IgD-negative memory B cell (primary cell): ENCODE results near the gene PCDHGB3. TPM values are rescaled to one million over a fixed set of nuclear protein-coding genes. Genes with fewer than 3 reads are reported as not detected.
"Not testable (repeated sequence)": the region's sequence is repeated elsewhere in the genome, so short reads cannot be mapped to it uniquely, and the experiment has no call there.

Source experiments
- H3K27ac Mint-ChIP-seq, 3 donors: one replicate each; pipeline ENCODE4 v1.8.0; 2020 to 2022; ENCODE audit warnings: mild to moderate bottlenecking in 3 of 3, mixed read lengths in 3 of 3, moderate library complexity in 1 of 3
- H3K27me3 Mint-ChIP-seq: one replicate; pipeline ENCODE4 v1.8.0; 2021; ENCODE audit warnings: mixed read lengths
- H3K36me3 Mint-ChIP-seq: one replicate; pipeline ENCODE4 v1.8.0; 2020; ENCODE audit warnings: mild to moderate bottlenecking, mixed read lengths
- H3K4me1 Mint-ChIP-seq, 3 donors: one replicate each; pipeline ENCODE4 v1.8.0; 2020 to 2022; ENCODE audit warnings: mixed read lengths in 3 of 3, mild to moderate bottlenecking in 1 of 3
- H3K4me3 Mint-ChIP-seq, 4 donors: one replicate each; pipeline ENCODE4 v1.8.0; 2020 to 2022; ENCODE audit warnings: mild to moderate bottlenecking in 4 of 4, mixed read lengths in 4 of 4, moderate library complexity in 3 of 4
- H3K9me3 Mint-ChIP-seq, 3 donors: one replicate each; pipeline ENCODE4 v1.8.0; 2020 to 2021; ENCODE audit warnings: mixed read lengths in 3 of 3, mild to moderate bottlenecking in 1 of 3
- polyA plus RNA-seq: library from polyadenylated mRNA; unstranded; fragments of 300-500 nt; fragmentation: Illumina TruSeq; gene quantifications from one replicate; pipeline ENCODE4 v1.2.3, GENCODE V29; 2021

The PCDHGB3 gene
- polyA plus RNA-seq, 1 donor from 2014 or later, result not detected

DNA sequence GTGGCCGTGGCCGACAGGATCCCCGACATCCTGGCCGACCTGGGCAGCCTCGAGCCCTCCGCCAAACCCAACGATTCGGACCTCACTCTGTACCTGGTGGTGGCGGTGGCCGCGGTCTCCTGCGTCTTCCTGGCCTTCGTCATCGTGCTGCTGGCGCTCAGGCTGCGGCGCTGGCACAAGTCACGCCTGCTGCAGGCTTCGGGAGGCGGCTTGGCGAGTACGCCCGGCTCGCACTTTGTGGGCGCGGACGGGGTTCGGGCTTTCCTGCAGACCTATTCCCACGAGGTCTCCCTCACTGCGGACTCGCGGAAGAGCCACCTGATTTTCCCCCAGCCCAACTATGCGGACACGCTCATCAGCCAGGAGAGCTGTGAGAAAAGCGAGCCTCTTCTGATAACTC lies 24.0 kb upstream of the PCDHGB3 start:
- H3K9me3 Mint-ChIP-seq, result peaks cover 10 to 28% (median 24%) of the 10 kb centered on the region in 3 donors
- H3K4me1 Mint-ChIP-seq, H3K36me3 Mint-ChIP-seq, H3K27ac Mint-ChIP-seq: not testable (repeated sequence)
- peaks cover 24% of the 10 kb centered on the region for H3K27me3 Mint-ChIP-seq
- H3K4me3 Mint-ChIP-seq, result peak overlapping the region in 1 of 4 donors; percentile 3

DNA sequence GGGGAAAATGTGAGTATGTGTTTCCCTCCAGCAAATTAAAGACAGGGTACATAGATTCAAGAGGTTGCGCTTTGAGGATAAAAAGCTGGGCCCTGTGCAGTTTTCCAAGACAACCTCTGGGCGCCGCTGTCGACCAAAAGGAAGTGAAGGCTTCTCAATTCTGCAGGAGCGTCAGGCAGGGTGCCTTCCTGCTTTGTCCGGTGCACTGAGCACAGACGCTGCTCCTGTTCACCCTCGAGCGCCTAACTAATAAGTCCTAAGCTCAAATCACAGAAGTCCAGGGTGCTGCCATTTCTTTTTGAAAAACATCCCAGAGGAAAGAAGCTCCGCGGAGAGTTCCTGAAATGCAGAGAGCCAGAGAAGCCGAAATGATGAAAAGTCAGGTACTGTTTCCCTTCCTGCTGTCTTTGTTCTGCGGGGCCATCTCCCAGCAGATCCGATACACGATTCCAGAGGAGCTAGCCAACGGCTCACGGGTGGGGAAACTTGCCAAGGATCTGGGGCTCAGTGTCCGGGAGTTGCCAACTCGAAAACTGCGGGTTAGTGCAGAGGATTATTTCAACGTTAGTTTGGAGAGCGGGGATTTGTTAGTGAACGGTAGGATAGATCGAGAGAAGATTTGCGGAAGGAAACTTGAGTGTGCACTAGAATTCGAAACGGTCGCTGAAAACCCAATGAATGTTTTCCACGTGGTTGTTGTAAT lies 20.0 kb upstream of the PCDHGB3 start, which contains the start of gene PCDHGB1:
Gene PCDHGB1, plus strand, starts transcription at position 183 of the 703 bp plus-strand sequence. Its CDS starts 162 bp downstream, at position 345.
- Mint-ChIP-seq H3K36me3 (peaks cover 3% of the 10 kb centered on the region), H3K27ac (peak within 1 kb of the TSS; percentile 67 to 89 (median 83)), H3K27me3 (peaks cover 25% of the 10 kb centered on the region), H3K4me3 (peak within 1 kb of the TSS; percentile 58 to 89 (median 84)), H3K4me1 (peaks cover 0 to 3% (median 2%) of the 10 kb centered on the region in 3 donors), H3K9me3 (peaks cover 8 to 27% (median 23%) of the 10 kb centered on the region in 3 donors)

GRCh38 chr5:141351591-141351990 lies 18.5 kb upstream of the PCDHGB3 start:
- Mint-ChIP-seq H3K9me3 (peaks cover 6 to 34% (median 24%) of the 10 kb centered on the region in 3 donors), H3K27me3 (peaks cover 33% of the 10 kb centered on the region), H3K4me1 (peaks cover 0 to 3% (median 1%) of the 10 kb centered on the region in 3 donors), H3K36me3 (peaks cover 1% of the 10 kb centered on the region), H3K27ac (no peak overlapping the region), H3K4me3 (no peak overlapping the region)

DNA sequence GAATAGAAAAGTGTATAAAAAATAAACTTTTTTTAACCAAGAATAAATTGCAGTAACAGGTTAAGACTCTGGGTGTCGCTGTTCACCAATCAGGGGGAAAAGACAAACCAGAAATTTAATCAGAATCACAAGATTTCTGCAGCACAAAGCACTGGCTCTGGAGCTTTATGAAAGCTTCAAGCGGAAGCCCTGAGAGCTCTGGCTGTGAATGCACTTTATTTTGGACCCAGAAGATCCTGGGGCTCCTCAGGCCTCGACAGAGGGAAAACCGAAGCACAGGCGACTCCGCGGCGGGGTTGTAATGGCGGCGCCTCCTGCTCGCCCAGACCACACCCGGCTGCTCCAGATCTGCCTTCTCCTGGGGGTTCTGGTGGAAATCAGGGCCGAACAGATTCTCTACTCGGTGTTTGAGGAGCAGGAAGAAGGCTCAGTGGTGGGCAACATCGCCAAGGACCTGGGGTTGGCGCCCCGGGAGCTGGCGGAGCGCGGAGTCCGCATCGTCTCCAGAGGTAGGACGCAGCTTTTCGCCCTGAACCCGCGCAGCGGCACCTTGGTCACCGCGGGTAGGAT lies 15.1 kb upstream of the PCDHGB3 start, which contains the start of gene PCDHGA4:
Gene PCDHGA4, plus strand, starts transcription at position 122 of the 570 bp plus-strand sequence. Its CDS starts 87 bp downstream, at position 209.
- Mint-ChIP-seq H3K9me3 (peaks cover 6 to 32% (median 23%) of the 10 kb centered on the region in 3 donors), H3K27ac (peak within 1 kb of the TSS in 1 of 3 donors; percentile 6), H3K4me1 (peaks cover 2 to 5% (median 2%) of the 10 kb centered on the region in 3 donors), H3K27me3 (peaks cover 34% of the 10 kb centered on the region), H3K4me3 (peak within 1 kb of the TSS in 3 of 4 donors; percentile 17 to 63 (median 45)), H3K36me3 (peaks cover 3% of the 10 kb centered on the region)

- peaks cover 3% of the 10 kb centered on the region for H3K36me3 Mint-ChIP-seq
- H3K9me3 Mint-ChIP-seq, result peaks cover 6 to 25% (median 25%) of the 10 kb centered on the region in 3 donors
- H3K27ac Mint-ChIP-seq, result peak overlapping the region in 1 of 3 donors; percentile 6
- H3K27me3 Mint-ChIP-seq, result peaks cover 36% of the 10 kb centered on the region
- H3K4me3 Mint-ChIP-seq, result peak overlapping the region in 2 of 4 donors; percentile 37 to 46
- peaks cover 2 to 8% (median 2%) of the 10 kb centered on the region in 3 donors for H3K4me1 Mint-ChIP-seq
Observed at GRCh38 chr5:141355641-141356040, 14.4 kb upstream of the PCDHGB3 start.

DNA sequence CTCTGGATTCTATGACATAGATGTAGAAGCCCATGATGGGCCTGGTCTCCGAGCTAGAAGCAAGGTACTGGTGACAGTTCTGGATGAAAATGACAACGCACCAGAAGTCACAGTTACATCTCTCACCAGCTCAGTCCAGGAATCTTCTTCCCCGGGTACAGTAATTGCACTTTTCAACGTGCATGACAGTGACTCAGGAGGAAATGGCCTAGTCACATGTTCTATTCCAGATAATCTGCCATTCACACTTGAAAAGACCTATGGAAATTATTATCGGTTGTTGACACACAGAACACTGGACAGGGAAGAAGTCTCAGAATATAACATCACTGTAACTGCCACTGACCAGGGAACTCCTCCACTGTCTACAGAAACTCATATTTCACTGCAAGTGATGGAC lies 13.9 kb upstream of the PCDHGB3 start:
- Mint-ChIP-seq H3K27ac (peak overlapping the region in 1 of 3 donors; percentile 6), H3K27me3 (peaks cover 40% of the 10 kb centered on the region), H3K4me1 (peaks cover 2 to 8% (median 2%) of the 10 kb centered on the region in 3 donors), H3K4me3 (no peak overlapping the region), H3K36me3 (peaks cover 5% of the 10 kb centered on the region), H3K9me3 (peaks cover 10 to 26% (median 24%) of the 10 kb centered on the region in 3 donors)

DNA sequence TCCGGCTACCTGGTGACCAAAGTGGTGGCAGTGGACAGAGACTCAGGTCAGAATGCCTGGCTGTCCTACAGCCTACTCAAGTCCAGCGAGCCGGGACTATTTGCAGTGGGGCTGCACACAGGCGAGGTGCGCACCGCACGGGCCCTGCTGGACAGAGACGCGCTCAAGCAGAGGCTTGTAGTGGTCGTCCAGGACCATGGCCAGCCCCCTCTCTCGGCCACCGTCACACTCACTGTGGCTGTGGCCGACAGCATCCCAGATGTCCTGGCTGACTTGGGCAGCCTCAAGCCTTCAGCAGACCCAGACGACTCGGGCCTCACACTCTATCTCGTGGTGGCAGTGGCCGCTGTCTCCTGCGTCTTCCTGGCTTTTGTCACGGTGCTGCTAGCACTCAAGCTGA lies 13.1 kb upstream of the PCDHGB3 start:
- H3K4me1 Mint-ChIP-seq, result peaks cover 2 to 8% (median 2%) of the 10 kb centered on the region in 3 donors
- H3K36me3 Mint-ChIP-seq, result peaks cover 5% of the 10 kb centered on the region
- peaks cover 37% of the 10 kb centered on the region for H3K27me3 Mint-ChIP-seq
- no peak overlapping the region for H3K27ac Mint-ChIP-seq
- peaks cover 12 to 27% (median 26%) of the 10 kb centered on the region in 3 donors for H3K9me3 Mint-ChIP-seq
- no peak overlapping the region for H3K4me3 Mint-ChIP-seq

DNA sequence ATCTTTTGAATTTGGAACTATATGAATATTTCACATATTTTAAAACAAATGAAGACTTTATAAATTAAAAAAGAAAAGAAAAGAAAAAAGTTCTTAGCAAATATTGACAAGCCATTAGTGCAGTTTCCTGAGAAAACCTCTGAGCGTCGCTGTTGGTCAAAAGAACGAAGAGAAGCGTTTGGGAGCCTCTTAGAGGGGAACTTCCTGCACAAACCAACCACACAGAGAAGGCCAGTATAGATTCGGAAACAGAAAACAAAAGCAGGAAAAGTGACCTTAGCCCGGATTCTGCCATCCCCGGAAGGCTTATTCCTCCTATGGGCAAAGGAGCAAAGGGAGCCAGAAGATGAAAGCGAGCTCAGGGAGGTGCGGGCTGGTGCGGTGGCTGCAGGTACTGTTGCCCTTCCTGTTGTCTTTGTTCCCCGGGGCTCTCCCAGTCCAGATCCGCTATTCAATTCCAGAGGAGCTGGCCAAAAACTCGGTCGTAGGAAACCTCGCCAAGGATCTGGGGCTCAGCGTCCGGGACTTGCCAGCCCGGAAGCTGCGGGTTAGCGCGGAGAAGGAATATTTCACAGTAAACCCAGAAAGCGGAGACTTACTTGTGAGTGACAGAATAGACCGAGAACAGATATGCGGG lies 10.1 kb upstream of the PCDHGB3 start, which contains the start of gene PCDHGB2:
Gene PCDHGB2, plus strand, starts transcription at position 205 of the 637 bp plus-strand sequence. Its CDS starts 142 bp downstream, at position 347.
- Mint-ChIP-seq H3K4me1 (peaks cover 5 to 17% (median 10%) of the 10 kb centered on the region in 3 donors), H3K36me3 (peaks cover 3% of the 10 kb centered on the region), H3K27ac (peak within 1 kb of the TSS; percentile 14 to 76 (median 68)), H3K27me3 (peaks cover 51% of the 10 kb centered on the region), H3K4me3 (peak within 1 kb of the TSS; percentile 89 to 95 (median 92)), H3K9me3 (peaks cover 10 to 38% (median 22%) of the 10 kb centered on the region in 3 donors)

- H3K27me3 Mint-ChIP-seq, result peaks cover 52% of the 10 kb centered on the region
- H3K27ac Mint-ChIP-seq, result peak overlapping the region in 1 of 3 donors; percentile 76
- H3K36me3 Mint-ChIP-seq, result peaks cover 3% of the 10 kb centered on the region
- peaks cover 12 to 42% (median 27%) of the 10 kb centered on the region in 3 donors for H3K9me3 Mint-ChIP-seq
- H3K4me3 Mint-ChIP-seq, result peak overlapping the region; percentile 58 to 89 (median 69)
- peaks cover 5 to 17% (median 10%) of the 10 kb centered on the region in 3 donors for H3K4me1 Mint-ChIP-seq
Observed at GRCh38 chr5:141360685-141361084, 9.4 kb upstream of the PCDHGB3 start.

- Mint-ChIP-seq H3K27me3 (peaks cover 53% of the 10 kb centered on the region), H3K36me3 (peaks cover 3% of the 10 kb centered on the region), H3K9me3 (peaks cover 12 to 40% (median 20%) of the 10 kb centered on the region in 3 donors), H3K4me3 (peak overlapping the region; percentile 14 to 91 (median 42)), H3K4me1 (peaks cover 5 to 17% (median 10%) of the 10 kb centered on the region in 3 donors), H3K27ac (peak overlapping the region; percentile 36 to 87 (median 67))
Observed at GRCh38 chr5:141362719-141363118, 7.3 kb upstream of the PCDHGB3 start.

GRCh38 chr5:141363952-141364660 lies 5.9 kb upstream of the PCDHGB3 start, which contains the start of gene PCDHGA5:
Gene PCDHGA5 (plus strand): TSS chr5:141364162. CDS start chr5:141364331, 169 bp downstream.
- Mint-ChIP-seq H3K27ac (peak within 1 kb of the TSS in 2 of 3 donors; percentile 63 to 64), H3K4me3 (peak within 1 kb of the TSS in 1 of 4 donors; percentile 39), H3K36me3 (peaks cover 3% of the 10 kb centered on the region), H3K4me1 (peaks cover 5 to 17% (median 10%) of the 10 kb centered on the region in 3 donors), H3K9me3 (peaks cover 11 to 40% (median 20%) of the 10 kb centered on the region in 3 donors), H3K27me3 (peaks cover 49% of the 10 kb centered on the region)

- H3K4me3 Mint-ChIP-seq, result peak overlapping the region in 1 of 4 donors; percentile 12
- H3K4me1 Mint-ChIP-seq, result peaks cover 6 to 12% (median 8%) of the 10 kb centered on the region in 3 donors
- H3K27me3 Mint-ChIP-seq, result peaks cover 38% of the 10 kb centered on the region
- H3K9me3 Mint-ChIP-seq, result peaks cover 4 to 27% (median 14%) of the 10 kb centered on the region in 3 donors
- H3K36me3 Mint-ChIP-seq, result peaks cover 2% of the 10 kb centered on the region
- H3K27ac Mint-ChIP-seq, result peak overlapping the region in 2 of 3 donors; percentile 50 to 56
Observed at GRCh38 chr5:141366016-141366896, 3.8 kb upstream of the PCDHGB3 start.
